Suprapubic skin (tissue), 3 donors: Measurements from ENCODE around the gene NUP43.

Source experiments
- POLR2A ChIP-seq, 2 donors: fragments of 450-650 bp; IDR thresholded peaks; one replicate each; pipeline ENCODE4 v1.6.1; 2017; ENCODE audit warnings: antibody characterized with exemption in 2 of 2, mild to moderate bottlenecking in 2 of 2, moderate library complexity in 2 of 2
- TF ChIP-seq, protein P1 (sequence below), 2 donors: fragments of 200-600 bp in 1 of 2; fragments of 450-650 bp in 1 of 2; sonication (generic) in 1 of 2; IDR thresholded peaks; one replicate each; pipeline ENCODE4 v1.5.1; 2016 to 2019; ENCODE audit warnings: antibody characterized with exemption in 2 of 2, mild to moderate bottlenecking in 1 of 2, moderate library complexity in 1 of 2

DNA sequence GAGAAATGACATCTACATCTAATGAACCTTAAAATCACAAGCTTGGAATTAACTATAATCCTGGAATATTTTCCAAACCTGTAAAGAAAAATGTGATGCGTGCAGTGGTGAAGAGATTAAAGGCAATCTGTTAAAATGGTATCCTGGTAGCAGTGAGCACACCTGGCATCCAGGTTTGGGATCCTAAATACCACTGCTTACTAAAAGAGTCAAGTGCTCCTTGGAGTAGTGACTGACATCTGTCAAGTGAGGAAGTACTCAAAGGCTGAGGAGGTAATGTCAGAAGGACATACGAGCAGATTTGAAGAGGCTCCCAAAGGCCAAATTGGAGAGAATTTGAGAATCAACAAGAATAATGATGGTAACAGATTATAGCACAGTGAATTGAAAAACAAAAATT lies 36.0 kb upstream of the NUP43 start:
- TF ChIP-seq, protein P1, sequence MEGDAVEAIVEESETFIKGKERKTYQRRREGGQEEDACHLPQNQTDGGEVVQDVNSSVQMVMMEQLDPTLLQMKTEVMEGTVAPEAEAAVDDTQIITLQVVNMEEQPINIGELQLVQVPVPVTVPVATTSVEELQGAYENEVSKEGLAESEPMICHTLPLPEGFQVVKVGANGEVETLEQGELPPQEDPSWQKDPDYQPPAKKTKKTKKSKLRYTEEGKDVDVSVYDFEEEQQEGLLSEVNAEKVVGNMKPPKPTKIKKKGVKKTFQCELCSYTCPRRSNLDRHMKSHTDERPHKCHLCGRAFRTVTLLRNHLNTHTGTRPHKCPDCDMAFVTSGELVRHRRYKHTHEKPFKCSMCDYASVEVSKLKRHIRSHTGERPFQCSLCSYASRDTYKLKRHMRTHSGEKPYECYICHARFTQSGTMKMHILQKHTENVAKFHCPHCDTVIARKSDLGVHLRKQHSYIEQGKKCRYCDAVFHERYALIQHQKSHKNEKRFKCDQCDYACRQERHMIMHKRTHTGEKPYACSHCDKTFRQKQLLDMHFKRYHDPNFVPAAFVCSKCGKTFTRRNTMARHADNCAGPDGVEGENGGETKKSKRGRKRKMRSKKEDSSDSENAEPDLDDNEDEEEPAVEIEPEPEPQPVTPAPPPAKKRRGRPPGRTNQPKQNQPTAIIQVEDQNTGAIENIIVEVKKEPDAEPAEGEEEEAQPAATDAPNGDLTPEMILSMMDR (IDR thresholded peaks at IDR 0.05): no peak
- no peak for TF ChIP-seq POLR2A (IDR thresholded peaks at IDR 0.05)
